GM18858 (cell line): ENCODE measurements around the gene DAD1.
A peak's percentile ranks its signal among the peaks of the same experiment; 100 is the strongest.
"Not testable (repeated sequence)": the region's sequence is repeated elsewhere in the genome, so short reads cannot be mapped to it uniquely, and the experiment has no call there.

Experiments
- ATAC-seq: cut with Tn5 transposase; IDR thresholded peaks from one replicate; pipeline ENCODE4 v1.9.1; 2021; ENCODE audit not compliant: unreplicated experiment

The DAD1 gene

DNA sequence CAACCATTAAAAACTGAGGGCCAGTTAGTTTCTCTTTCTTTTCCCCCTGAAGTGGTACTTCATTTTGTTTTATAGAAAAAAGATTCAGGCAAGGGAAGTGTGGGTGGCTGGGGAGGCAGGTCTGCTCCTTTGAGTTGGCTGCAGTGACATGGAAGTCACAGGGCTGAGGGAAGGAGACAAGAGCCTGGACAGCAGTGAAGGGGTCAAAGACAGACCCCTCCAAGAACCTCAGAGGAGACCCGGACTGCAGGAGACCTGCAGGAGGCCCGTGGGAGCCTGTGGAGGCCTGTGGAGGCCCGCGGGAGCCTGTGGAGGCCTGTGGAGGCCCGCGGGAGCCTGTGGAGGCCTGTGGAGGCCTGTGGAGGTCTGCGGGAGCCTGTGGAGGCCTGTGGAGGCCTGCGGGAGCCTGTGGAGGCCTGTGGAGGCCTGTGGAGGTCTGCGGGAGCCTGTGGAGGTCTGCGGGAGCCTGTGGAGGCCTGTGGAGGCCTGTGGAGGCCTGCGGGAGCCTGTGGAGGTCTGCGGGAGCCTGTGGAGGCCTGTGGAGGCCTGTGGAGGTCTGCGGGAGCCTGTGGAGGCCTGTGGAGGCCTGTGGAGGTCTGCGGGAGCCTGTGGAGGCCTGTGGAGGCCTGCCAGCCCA is 35.0 kb downstream of the DAD1 start:
- ATAC-seq: not testable (repeated sequence)

DNA sequence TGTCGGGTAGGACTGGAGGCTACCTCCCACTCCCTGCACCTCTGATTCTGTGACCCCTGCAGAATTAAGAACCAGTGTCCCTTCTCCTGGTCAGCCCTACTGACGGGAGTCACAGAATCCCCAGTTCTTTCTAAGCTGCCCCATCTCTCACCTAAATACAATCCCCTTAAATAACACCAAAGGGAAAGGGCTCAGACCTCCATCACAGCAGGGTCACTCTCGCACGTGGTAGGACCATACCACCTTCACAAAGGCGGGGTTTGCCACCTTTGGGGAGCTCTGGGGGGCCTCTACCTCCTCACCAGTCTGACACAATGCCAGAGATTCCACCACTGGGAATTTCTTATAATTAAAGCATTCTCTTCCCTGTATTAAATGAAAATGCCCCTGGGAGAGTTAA is 35.6 kb downstream of the DAD1 start:
- ATAC-seq: no peak

DNA sequence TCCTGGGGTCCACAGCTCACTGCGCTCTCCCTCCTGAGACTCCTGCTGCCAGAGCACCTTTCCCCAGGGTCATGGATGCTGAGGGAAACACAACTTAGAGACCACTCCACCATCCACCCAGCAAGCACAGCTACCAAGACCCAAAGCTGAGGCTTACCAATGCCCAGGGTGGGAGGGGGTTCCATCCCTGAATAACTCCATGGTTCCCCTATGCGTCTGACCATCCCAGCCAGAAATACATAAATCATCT is 36.3 kb downstream of the DAD1 start:
- no peak for ATAC-seq

DNA sequence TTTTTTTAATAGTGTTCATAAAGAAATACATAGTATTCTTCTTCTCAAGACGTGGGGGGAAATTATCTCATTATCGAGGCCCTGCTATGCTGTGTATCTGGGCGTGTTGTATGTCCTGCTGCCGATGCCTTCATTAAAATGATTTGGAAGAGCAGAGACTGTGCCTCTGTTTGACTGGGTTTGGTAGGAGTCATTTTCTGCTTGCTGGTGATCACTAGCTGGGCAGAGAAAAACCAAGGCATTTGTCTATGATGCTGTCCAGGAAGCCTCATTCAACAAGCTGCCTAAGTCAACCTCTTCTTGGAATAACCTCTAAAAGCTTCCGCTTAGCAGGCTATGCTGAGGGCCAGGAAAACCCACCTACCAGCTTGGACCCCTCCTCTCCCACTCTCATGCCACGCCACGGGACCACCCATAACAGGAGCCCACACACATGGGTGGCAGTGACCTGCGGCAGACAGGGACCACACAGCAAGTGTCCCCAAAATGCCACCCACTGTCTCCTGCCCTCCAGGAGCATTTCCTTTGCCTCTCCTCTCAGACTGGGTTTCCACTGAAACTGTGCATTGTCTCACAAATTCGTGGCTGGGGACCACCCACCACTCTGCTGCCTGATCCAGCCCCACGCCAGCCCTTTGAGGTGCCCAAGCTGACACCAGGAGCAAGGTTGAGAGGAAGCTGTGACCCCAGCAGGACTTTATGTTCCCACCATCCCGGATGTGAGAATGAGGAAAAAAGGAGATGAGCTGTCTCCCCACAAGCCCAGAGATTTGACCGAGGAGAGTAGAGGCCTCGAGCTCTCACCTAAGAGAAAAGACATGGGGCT is 36.8 kb downstream of the DAD1 start:
- ATAC-seq: no peak

DNA sequence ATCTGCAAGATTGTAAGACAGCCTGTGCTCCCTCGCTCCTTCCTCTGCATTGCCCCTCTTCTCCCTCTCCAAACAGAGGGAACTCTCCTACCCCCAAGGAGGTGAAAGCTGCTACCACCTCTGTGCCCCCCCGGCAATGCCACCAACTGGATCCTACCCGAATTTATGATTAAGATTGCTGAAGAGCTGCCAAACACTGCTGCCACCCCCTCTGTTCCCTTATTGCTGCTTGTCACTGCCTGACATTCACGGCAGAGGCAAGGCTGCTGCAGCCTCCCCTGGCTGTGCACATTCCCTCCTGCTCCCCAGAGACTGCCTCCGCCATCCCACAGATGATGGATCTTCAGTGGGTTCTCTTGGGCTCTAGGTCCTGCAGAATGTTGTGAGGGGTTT is 37.4 kb downstream of the DAD1 start:
- no peak for ATAC-seq

DNA sequence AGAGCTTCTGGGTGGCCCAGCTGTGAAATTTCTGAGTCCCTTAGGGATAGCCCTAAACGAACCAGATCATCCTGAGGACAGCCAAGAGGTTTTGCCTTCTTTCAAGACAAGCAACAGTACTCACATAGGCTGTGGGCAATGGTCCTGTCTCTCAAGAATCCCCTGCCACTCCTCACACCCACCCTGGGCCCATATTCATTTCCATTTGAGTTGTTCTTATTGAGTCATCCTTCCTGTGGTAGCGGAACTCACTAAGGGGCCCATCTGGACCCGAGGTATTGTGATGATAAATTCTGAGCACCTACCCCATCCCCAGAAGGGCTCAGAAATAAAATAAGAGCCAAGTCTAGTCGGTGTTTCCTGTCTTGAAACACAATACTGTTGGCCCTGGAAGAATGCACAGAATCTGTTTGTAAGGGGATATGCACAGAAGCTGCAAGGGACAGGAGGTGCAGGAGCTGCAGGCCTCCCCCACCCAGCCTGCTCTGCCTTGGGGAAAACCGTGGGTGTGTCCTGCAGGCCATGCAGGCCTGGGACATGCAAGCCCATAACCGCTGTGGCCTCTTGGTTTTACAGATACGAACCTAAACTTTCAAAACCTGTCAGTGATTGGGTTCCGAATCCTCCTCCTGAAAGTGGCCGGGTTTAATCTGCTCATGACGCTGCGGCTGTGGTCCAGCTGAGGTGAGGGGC is 38.9 kb downstream of the DAD1 start:
- peak; percentile 54 for ATAC-seq

DNA sequence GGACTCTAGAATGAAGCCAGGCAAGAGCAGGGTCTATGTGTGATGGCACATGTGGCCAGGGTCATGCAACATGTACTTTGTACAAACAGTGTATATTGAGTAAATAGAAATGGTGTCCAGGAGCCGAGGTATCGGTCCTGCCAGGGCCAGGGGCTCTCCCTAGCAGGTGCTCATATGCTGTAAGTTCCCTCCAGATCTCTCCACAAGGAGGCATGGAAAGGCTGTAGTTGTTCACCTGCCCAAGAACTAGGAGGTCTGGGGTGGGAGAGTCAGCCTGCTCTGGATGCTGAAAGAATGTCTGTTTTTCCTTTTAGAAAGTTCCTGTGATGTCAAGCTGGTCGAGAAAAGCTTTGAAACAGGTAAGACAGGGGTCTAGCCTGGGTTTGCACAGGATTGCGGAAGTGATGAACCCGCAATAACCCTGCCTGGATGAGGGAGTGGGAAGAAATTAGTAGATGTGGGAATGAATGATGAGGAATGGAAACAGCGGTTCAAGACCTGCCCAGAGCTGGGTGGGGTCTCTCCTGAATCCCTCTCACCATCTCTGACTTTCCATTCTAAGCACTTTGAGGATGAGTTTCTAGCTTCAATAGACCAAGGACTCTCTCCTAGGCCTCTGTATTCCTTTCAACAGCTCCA is 39.6 kb downstream of the DAD1 start:
- no peak for ATAC-seq

DNA sequence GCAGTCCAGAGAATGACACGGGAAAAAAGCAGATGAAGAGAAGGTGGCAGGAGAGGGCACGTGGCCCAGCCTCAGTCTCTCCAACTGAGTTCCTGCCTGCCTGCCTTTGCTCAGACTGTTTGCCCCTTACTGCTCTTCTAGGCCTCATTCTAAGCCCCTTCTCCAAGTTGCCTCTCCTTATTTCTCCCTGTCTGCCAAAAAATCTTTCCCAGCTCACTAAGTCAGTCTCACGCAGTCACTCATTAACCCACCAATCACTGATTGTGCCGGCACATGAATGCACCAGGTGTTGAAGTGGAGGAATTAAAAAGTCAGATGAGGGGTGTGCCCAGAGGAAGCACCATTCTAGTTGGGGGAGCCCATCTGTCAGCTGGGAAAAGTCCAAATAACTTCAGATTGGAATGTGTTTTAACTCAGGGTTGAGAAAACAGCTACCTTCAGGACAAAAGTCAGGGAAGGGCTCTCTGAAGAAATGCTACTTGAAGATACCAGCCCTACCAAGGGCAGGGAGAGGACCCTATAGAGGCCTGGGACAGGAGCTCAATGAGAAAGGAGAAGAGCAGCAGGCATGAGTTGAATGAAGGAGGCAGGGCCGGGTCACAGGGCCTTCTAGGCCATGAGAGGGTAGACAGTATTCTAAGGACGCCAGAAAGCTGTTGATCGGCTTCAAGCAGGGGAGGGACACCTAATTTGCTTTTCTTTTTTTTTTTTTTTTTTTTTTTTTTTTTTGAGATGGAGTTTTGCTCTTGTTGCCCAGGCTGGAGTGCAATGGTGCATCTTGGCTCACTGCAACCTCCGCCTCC is 40.9 kb downstream of the DAD1 start:
- ATAC-seq: no peak

DNA sequence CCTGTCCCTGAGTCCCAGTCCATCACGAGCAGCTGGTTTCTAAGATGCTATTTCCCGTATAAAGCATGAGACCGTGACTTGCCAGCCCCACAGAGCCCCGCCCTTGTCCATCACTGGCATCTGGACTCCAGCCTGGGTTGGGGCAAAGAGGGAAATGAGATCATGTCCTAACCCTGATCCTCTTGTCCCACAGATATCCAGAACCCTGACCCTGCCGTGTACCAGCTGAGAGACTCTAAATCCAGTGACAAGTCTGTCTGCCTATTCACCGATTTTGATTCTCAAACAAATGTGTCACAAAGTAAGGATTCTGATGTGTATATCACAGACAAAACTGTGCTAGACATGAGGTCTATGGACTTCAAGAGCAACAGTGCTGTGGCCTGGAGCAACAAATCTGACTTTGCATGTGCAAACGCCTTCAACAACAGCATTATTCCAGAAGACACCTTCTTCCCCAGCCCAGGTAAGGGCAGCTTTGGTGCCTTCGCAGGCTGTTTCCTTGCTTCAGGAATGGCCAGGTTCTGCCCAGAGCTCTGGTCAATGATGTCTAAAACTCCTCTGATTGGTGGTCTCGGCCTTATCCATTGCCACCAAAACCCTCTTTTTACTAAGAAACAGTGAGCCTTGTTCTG is 41.6 kb downstream of the DAD1 start:
- ATAC-seq: no peak

DNA sequence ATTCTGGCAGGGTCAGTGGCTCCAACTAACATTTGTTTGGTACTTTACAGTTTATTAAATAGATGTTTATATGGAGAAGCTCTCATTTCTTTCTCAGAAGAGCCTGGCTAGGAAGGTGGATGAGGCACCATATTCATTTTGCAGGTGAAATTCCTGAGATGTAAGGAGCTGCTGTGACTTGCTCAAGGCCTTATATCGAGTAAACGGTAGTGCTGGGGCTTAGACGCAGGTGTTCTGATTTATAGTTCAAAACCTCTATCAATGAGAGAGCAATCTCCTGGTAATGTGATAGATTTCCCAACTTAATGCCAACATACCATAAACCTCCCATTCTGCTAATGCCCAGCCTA is 42.3 kb downstream of the DAD1 start:
- no peak for ATAC-seq

DNA sequence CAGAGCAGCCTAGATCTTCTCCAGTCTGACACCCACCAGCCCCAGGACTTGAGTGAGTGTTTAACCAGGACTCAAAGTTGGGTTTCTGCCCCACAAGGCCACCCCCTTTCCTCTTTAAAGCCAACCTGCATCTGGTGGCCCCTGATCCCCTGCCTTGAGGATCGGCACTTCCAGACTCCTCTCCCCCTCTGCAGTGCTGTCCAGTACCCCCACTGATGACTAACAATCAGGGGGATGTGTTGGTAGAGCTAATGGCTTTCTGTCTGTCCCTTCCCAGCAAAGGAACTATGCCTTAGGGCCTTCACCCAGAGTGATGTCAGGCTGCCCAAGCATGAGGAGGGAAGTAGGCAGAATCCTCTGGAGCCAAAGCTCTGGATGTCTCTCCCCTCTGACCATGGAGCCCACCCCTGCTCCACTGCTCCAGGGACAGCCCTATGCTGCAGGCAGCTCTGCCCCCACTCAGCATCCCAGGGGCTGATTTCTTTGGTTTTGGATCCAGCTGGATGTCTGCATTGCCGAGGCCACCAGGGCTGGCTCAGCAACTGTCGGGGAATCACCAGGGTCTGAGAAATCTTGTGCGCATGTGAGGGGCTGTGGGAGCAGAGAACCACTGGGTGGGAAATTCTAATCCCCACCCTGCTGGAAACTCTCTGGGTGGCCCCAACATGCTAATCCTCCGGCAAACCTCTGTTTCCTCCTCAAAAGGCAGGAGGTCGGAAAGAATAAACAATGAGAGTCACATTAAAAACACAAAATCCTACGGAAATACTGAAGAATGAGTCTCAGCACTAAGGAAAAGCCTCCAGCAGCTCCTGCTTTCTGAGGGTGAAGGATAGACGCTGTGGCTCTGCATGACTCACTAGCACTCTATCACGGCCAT is 42.9 kb downstream of the DAD1 start:
- ATAC-seq: no peak

DNA sequence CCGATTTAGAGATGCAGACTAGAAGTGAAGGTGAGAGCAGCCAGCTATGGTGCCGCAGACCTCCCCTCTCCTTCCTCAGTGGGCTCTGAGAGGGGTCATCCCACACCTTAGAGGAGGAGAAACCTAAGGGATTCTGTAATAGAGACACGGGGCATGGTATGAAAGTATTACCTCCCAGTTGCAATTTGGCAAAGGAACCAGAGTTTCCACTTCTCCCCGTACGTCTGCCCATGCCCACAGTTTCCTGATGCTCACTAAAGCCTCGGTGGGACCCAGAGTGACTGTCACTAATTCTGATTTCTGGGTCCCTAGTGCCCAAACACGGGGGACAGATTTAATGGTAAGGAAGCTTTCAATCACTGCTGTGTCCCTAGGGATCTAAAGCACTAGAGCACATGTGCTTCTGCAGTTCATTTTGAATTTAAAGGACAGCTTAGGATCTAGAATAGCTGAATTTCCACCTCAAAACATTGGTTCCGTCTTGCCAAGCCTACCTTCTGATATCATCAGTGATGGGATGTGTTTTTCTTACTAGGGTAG is 44.1 kb downstream of the DAD1 start:
- no peak for ATAC-seq

DNA sequence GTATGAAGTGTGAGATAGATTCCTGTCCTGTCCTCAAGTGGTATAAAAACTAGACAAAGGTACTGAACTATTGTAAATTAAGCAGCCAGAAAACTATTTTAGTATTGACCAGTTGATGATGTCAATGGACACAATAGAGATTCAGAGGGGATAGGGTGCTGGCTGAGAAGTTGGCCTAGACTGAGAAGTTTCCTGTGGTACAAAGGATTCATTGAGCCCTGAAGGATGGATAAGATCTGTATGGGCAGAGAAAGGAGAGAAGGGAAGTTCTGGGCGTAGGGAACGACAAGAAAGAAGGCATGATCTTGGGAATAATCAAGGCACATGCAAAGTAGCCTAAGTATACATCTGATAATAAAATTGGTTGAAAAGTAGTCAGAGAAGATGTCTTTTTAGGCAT is 44.6 kb downstream of the DAD1 start:
- no peak for ATAC-seq

DNA sequence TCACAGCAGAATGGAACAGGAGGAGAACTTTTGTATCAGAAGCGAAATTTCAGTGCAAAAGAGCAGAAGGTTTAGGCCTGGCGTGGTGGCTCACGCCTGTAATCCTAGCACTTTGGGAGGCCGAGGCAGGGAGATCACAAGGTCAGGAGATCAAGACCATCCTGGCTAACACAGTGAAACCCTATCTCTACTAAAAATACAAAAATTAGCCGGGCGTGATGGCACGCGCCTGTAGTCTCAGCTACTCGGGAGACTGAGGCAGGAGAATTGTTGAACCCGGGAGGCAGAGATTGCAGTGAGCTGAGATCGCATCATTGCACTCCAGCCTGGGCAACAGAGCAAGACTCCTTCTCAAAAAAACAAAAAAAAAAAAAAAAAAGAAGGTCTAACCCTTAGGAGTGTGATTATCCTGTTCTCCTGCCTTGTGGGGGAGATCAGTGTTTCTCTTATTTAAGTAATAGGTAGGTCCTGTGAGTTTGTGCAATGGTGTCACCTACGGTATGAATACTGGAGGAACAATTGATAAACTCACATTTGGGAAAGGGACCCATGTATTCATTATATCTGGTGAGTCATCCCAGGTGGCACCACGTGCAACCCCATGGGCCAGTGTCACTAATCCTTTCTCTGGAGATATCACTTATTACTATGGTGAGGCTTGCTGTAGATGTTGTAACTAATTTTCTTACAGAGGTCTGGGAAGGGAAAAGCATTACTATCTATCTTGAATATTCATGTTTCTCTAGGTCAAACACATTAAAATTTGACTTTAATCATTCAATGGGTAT is 45.3 kb downstream of the DAD1 start:
- not testable (repeated sequence) for ATAC-seq

DNA sequence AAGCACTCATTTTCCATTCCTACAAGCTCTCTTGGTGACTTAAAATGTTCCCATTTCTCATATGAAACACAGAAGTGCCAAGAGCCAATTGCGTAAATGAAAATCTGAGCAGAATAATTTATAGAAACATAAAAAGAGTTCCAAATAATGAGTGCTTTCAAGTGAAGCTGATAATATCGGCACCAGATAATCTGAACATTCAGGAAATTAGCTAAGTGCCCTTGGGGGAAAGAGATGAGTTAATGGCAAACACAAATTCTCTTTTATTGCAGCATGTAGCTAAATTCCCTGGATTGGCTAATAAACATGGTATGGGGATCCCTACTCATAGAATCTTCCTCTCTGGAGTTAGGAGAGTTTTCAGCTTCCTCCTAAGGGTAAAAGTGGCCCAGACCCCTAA is 46.7 kb downstream of the DAD1 start:
- ATAC-seq: no peak

DNA sequence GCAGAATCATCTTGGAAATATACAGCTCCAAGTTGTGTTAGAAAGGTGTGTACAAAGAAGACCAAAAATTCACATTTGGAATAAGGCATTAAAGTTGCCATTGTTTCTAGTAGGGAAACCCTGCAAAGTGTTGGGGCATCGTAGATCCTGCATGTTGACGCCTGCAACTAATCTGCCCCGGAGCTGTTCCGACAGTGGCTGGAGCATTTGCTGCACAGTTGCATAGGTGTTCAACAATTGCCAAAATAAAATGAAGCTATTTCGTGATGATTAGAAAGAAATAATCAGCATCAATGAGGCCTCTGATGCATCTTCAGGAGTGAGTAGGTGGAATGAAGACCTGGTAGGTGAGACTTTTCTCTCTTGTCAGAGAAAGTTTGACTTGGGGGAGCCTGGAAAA is 47.3 kb downstream of the DAD1 start:
- no peak for ATAC-seq

DNA sequence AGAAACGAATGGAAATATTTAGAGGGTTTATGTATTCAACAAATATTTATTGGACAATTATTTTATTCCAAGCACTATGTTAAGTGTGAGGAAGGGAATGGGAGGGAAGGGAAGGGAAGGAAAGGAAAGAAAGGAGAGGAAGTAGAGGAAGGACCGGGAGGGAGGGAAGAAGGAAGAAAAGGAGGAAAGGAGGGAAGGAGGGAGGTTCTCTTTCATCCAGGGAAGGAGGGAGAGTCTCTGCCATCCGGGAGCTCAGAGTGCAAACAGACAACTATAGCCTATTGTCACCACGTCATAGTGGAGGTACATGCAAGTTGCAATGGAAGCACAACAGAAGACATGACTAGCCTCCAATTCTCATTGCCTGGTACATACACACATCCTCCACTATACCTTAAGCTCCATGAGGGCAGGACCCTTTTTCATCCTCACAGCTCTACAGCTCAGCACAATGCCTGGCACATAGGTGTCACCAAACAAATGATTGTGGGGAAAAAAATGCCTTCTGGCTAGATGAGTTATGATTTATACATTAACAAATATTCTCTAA is 48.1 kb downstream of the DAD1 start:
- ATAC-seq: no peak

DNA sequence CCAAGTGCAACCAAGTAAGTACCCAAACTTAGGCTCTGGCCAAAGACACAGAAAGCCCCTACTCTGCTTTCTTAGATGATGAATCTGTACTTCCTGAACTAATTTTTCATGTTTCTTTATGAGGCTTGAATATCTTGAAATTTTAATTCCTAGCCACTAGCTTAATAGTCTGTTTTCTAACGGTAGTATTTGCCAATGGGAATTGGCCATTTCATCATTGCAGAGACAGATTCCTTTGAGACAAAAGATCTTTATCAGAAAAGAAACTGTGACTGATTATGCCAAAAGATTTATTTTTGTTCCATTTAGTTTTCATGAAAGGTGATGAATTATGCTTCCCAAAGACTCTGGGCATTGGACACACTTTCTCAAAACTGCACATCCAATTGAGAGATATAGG is 48.7 kb downstream of the DAD1 start:
- ATAC-seq: no peak
